ENCODE results near the gene CILP.

DNA sequence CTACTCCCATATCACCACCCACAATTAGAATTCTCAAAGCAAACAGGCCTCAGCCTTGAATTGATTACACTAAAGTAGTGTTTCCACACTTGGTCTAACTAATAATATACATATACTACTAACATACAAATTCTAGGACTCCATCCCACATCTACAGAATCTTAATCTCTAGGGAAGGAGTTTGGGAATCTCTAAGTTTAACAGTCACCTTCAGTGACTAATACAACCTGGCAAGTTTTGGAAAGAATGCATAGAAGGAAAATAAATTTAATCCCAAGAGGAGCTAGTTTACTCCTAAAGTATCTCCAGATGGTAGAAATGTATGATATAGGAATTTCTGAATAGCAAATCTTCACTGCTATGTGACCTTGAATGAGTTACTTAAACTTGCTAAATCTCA is 35.2 kb downstream of the CILP start:
- no peak for TF ChIP-seq RAD21 (IDR thresholded peaks at IDR 0.05; ENCODE audit: low read depth)
- TF ChIP-seq, protein P1, sequence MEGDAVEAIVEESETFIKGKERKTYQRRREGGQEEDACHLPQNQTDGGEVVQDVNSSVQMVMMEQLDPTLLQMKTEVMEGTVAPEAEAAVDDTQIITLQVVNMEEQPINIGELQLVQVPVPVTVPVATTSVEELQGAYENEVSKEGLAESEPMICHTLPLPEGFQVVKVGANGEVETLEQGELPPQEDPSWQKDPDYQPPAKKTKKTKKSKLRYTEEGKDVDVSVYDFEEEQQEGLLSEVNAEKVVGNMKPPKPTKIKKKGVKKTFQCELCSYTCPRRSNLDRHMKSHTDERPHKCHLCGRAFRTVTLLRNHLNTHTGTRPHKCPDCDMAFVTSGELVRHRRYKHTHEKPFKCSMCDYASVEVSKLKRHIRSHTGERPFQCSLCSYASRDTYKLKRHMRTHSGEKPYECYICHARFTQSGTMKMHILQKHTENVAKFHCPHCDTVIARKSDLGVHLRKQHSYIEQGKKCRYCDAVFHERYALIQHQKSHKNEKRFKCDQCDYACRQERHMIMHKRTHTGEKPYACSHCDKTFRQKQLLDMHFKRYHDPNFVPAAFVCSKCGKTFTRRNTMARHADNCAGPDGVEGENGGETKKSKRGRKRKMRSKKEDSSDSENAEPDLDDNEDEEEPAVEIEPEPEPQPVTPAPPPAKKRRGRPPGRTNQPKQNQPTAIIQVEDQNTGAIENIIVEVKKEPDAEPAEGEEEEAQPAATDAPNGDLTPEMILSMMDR (IDR thresholded peaks at IDR 0.05 in 2 of 3, conservative IDR thresholded peaks at IDR 0.05 in 1 of 3; ENCODE audit: borderline replicate concordance in 1 of 3, insufficient read depth in 1 of 3, low read depth in 2 of 3, low read length in 2 of 3): no peak
- TF ChIP-seq ZNF274 (IDR thresholded peaks at IDR 0.05; ENCODE audit: low read depth, low read length): no peak
- no peak for TF ChIP-seq JUND (IDR thresholded peaks at IDR 0.05)
- no peak for TF ChIP-seq ELF1 (IDR thresholded peaks at IDR 0.05; ENCODE audit: borderline replicate concordance, low read depth)
- TF ChIP-seq SP1 (IDR thresholded peaks at IDR 0.05; ENCODE audit: low read depth): no peak
- TF ChIP-seq POLR2AphosphoS5 (IDR thresholded peaks at IDR 0.05; ENCODE audit: low read depth, low read length): no peak
- TF ChIP-seq CEBPB (IDR thresholded peaks at IDR 0.05; ENCODE audit: low read depth): no peak
- TF ChIP-seq EZH2 (IDR thresholded peaks at IDR 0.05): no peak
